HCT116 (cell line): ENCODE data around the gene MTARC2. TPM values are rescaled to one million over a fixed set of nuclear protein-coding genes. Genes with fewer than 3 reads are reported as not detected.

Experiments
- ATAC-seq: fragments of 200-7000 bp; cut with Tn5 transposase; 2 replicates; pipeline ENCODE4 v1.9.1; 2020; ENCODE audit warnings: mild to moderate bottlenecking, moderate library complexity
- BruUV-seq: library from RNA; stranded (reverse); fragments of 400-500 nt; replicated peaks from 2 replicates; lab custom pipeline; 2021; lab: Mats Ljungman, UMichigan
- CTCF ChIA-PET: fragments of 300-600 bp; sonication (Branson Sonifier 250); formaldehyde crosslinking; loops from one replicate; lab custom pipeline; 2021; ENCODE audit warnings: antibody characterized with exemption; lab: Charles Lee
- POLR2A ChIA-PET: fragments of 300-600, 350-600 bp; sonication (Branson Sonifier 250); formaldehyde crosslinking; loops from one replicate; lab custom pipeline; 2021; ENCODE audit warnings: antibody characterized with exemption; lab: Charles Lee
- RAD21 ChIA-PET, 2 experiments: fragments of 300-600 bp; sonication (Branson Sonifier 250); formaldehyde crosslinking; loops; one replicate each; lab custom pipeline; 2023; ENCODE audit warnings: low total read pairs in 2 of 2; ENCODE audit not compliant: uncharacterized antibody in 2 of 2, unreplicated experiment in 2 of 2, low non-redundant PET in 1 of 2; lab: Charles Lee
- DNase-seq: peaks from one replicate; pipeline ENCODE4 v3.0.0-alpha.2; 2010; ENCODE audit warnings: low read depth, low spot score
- H2AFZ ChIP-seq: fragments of 200-600 bp; shearing (Covaris generic), sonication (generic); 2 replicates; pipeline ENCODE4 v1.6.1; 2017; ENCODE audit warnings: low read depth, mixed run types, mixed read lengths, antibody characterized with exemption, low read length; ENCODE audit not compliant: poor library complexity, severe bottlenecking
- H3K27ac ChIP-seq: 2 replicates; pipeline ENCODE4 v1.5.1; 2012; ENCODE audit warnings: low read depth, low read length
- H3K27me3 ChIP-seq: fragments of 200-600 bp; sonication (generic); 2 replicates; pipeline ENCODE4 v1.6.1; 2016; ENCODE audit warnings: mixed run types, low read length, mixed read lengths; ENCODE audit not compliant: insufficient read depth
- H3K36me3 ChIP-seq, 2 experiments: fragments of 200-500 bp in 1 of 2; fragments of 200-600 bp in 1 of 2; sonication (Bioruptor generic) in 1 of 2; sonication (generic) in 1 of 2; 2 replicates each; pipeline versions ENCODE4 v1.5.1 to v1.6.1; 2014 to 2016; ENCODE audit warnings: low read length in 2 of 2, inconsistent platforms in 1 of 2, mixed read lengths in 1 of 2, mixed run types in 1 of 2; ENCODE audit not compliant: insufficient read depth in 2 of 2, control insufficient read depth in 1 of 2
- H3K4me1 ChIP-seq, 2 experiments: fragments of 200-600 bp in 1 of 2; sonication (generic) in 1 of 2; 2 replicates each; pipeline versions ENCODE4 v1.5.1 to v1.6.1; 2012 to 2017; ENCODE audit warnings: low read length in 2 of 2, inconsistent platforms in 1 of 2, mild to moderate bottlenecking in 1 of 2, mixed read lengths in 1 of 2, mixed run types in 1 of 2, moderate library complexity in 1 of 2; ENCODE audit not compliant: insufficient read depth in 2 of 2, control insufficient read depth in 1 of 2
- H3K4me2 ChIP-seq: fragments of 200-600 bp; sonication (generic); 2 replicates; pipeline ENCODE4 v1.6.1; 2017; ENCODE audit warnings: mixed run types, low read length, mixed read lengths
- H3K4me3 ChIP-seq, 2 experiments: fragments of 200-600 bp in 1 of 2; sonication (generic) in 1 of 2; replicated peaks in 1 of 2; 2 replicates each; pipeline ENCODE4 v1.5.1; 2011 to 2016; ENCODE audit warnings: low read length in 2 of 2, control low read depth in 1 of 2, low read depth in 1 of 2, mild to moderate bottlenecking in 1 of 2, mixed read lengths in 1 of 2, mixed run types in 1 of 2
- H3K79me2 ChIP-seq: fragments of 200-600 bp; sonication (generic); 2 replicates; pipeline ENCODE4 v1.6.1; 2017; ENCODE audit warnings: mild to moderate bottlenecking, mixed run types, low read length, moderate library complexity, mixed read lengths; ENCODE audit not compliant: insufficient read depth
- H3K9ac ChIP-seq: fragments of 200-600 bp; sonication (generic); 2 replicates; pipeline ENCODE4 v1.6.1; 2016; ENCODE audit warnings: low read length, mixed read lengths
- H3K9me2 ChIP-seq: fragments of 200-600 bp; sonication (generic), shearing (Covaris generic); 2 replicates; pipeline ENCODE4 v1.6.1; 2017; ENCODE audit warnings: mixed run types, mild to moderate bottlenecking, moderate library complexity; ENCODE audit not compliant: insufficient read depth
- H3K9me3 ChIP-seq, 2 experiments: fragments of 200-500 bp in 1 of 2; fragments of 200-600 bp in 1 of 2; sonication (Bioruptor generic) in 1 of 2; sonication (generic) in 1 of 2; 2 replicates each; pipeline ENCODE4 v1.6.1; 2014 to 2017; ENCODE audit warnings: low read length in 2 of 2, mixed read lengths in 2 of 2, inconsistent platforms in 1 of 2, low read depth in 1 of 2, mild to moderate bottlenecking in 1 of 2, mixed run types in 1 of 2, moderate library complexity in 1 of 2; ENCODE audit not compliant: control insufficient read depth in 1 of 2, insufficient read depth in 1 of 2
- H4K20me1 ChIP-seq: fragments of 200-600 bp; sonication (generic), shearing (Covaris generic); 2 replicates; pipeline ENCODE4 v1.6.1; 2017; ENCODE audit warnings: mixed run types, mild to moderate bottlenecking, moderate library complexity; ENCODE audit not compliant: insufficient read depth
- EGR1 ChIP-seq: IDR thresholded peaks from 2 replicates; pipeline ENCODE4 v1.6.1; 2012; ENCODE audit warnings: low read depth
- EZH2 ChIP-seq: fragments of 200-600 bp; sonication (generic); IDR thresholded peaks from 2 replicates; pipeline ENCODE4 v1.6.1; 2017; ENCODE audit warnings: antibody characterized with exemption, mixed run types
- JUND ChIP-seq: IDR thresholded peaks from 2 replicates; pipeline ENCODE4 v1.6.1; 2012
- POLR2A ChIP-seq: IDR thresholded peaks from 2 replicates; pipeline ENCODE4 v1.7.0; 2011; ENCODE audit warnings: borderline replicate concordance; ENCODE audit not compliant: insufficient read depth, insufficient read length; ENCODE audit errors: extremely low read depth
- SP1 ChIP-seq: IDR thresholded peaks from 2 replicates; pipeline ENCODE4 v1.6.1; 2012; ENCODE audit warnings: low read depth
- ZFX ChIP-seq: fragments of 450-650 bp; IDR thresholded peaks from 2 replicates; pipeline ENCODE4 v1.6.1; 2017
- intact Hi-C: fragments of 100-400 bp; cut with micrococcal nuclease; formaldehyde crosslinking; loops from 2 replicates; pipeline ENCODE4 v1.10.0; 2022
- total RNA-seq: library from RNA; stranded (reverse); gene quantifications from one replicate; pipeline ENCODE4 v1.2.1, GENCODE V29; 2021; ENCODE audit not compliant: unreplicated experiment
- TF ChIP-seq, protein P1 (sequence below): IDR thresholded peaks from 2 replicates; pipeline ENCODE4 v1.6.1; 2012
- TF ChIP-seq, protein P2 (sequence below), 3 experiments: fragments of 200-600 bp in 1 of 3; sonication (generic) in 1 of 3; IDR thresholded peaks in 2 of 3; conservative IDR thresholded peaks in 1 of 3; 2 replicates each; pipeline ENCODE4 v1.5.1; 2012 to 2017; ENCODE audit warnings: low read depth in 2 of 3, low read length in 2 of 3, antibody characterized with exemption in 1 of 3, borderline replicate concordance in 1 of 3, control low read depth in 1 of 3, mild to moderate bottlenecking in 1 of 3, mixed read lengths in 1 of 3, mixed run types in 1 of 3, moderate library complexity in 1 of 3; ENCODE audit not compliant: insufficient read depth in 1 of 3

The MTARC2 gene
- total RNA-seq, 1 experiment from 2014 or later, result 16.6 TPM

GRCh38 chr1:220797044-220797443 lies 48.9 kb downstream of the MTARC2 start (continued):
- TF ChIP-seq, protein P1, sequence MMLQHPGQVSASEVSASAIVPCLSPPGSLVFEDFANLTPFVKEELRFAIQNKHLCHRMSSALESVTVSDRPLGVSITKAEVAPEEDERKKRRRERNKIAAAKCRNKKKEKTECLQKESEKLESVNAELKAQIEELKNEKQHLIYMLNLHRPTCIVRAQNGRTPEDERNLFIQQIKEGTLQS, result no peak
- TF ChIP-seq ZFX (no peak), POLR2A (no peak), SP1 (no peak), EZH2 (no peak), EGR1 (no peak)
- TF ChIP-seq, all 23 proteins: peak for 0

- ChIA-PET POLR2A (no interaction called here), RAD21 (no interaction called here), CTCF (no interaction called here)
- intact Hi-C loops, result no loop called here
- no peak overlapping the region for H3K4me2 ChIP-seq
- H4K20me1 ChIP-seq, result no peaks in the 10 kb centered on the region
- H3K4me3 ChIP-seq, result no peak overlapping the region
- DNase-seq (no peak), ATAC-seq (no peak)
- H3K9ac ChIP-seq, result no peak overlapping the region
- H2AFZ ChIP-seq, result no peak overlapping the region
- H3K36me3 ChIP-seq, result peaks cover 0 to 4% of the 10 kb centered on the region in 2 experiments; a peak in 1 of 4 replicates
- H3K9me2 ChIP-seq, result no peaks in the 10 kb centered on the region
- H3K9me3 ChIP-seq, result no peaks in the 10 kb centered on the region
- no peaks in the 10 kb centered on the region for H3K79me2 ChIP-seq
- TF ChIP-seq, protein P1, result no peak
- TF ChIP-seq JUND (no peak), EZH2 (no peak)
- TF ChIP-seq, protein P2, sequence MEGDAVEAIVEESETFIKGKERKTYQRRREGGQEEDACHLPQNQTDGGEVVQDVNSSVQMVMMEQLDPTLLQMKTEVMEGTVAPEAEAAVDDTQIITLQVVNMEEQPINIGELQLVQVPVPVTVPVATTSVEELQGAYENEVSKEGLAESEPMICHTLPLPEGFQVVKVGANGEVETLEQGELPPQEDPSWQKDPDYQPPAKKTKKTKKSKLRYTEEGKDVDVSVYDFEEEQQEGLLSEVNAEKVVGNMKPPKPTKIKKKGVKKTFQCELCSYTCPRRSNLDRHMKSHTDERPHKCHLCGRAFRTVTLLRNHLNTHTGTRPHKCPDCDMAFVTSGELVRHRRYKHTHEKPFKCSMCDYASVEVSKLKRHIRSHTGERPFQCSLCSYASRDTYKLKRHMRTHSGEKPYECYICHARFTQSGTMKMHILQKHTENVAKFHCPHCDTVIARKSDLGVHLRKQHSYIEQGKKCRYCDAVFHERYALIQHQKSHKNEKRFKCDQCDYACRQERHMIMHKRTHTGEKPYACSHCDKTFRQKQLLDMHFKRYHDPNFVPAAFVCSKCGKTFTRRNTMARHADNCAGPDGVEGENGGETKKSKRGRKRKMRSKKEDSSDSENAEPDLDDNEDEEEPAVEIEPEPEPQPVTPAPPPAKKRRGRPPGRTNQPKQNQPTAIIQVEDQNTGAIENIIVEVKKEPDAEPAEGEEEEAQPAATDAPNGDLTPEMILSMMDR (IDR thresholded peaks at IDR 0.05 in 2 of 3, conservative IDR thresholded peaks at IDR 0.05 in 1 of 3; ENCODE audit: borderline replicate concordance in 1 of 3, insufficient read depth in 1 of 3, low read depth in 2 of 3, low read length in 2 of 3), result no peak
- H3K27ac ChIP-seq, result no peak overlapping the region
- no TSS peak for BruUV-seq
- H3K4me1 ChIP-seq, result no peaks in the 10 kb centered on the region
- no peaks in the 10 kb centered on the region for H3K27me3 ChIP-seq
Observed at GRCh38 chr1:220797553-220797952, 49.4 kb downstream of the MTARC2 start.
